Activated B cell treated with CpG ODN at 0.5 μM for 24 hours (primary cell): ENCODE results near the gene CALML5. TPM values are rescaled to one million over a fixed set of nuclear protein-coding genes. Genes with fewer than 3 reads are reported as not detected.
A peak's percentile ranks its signal among the peaks of the same experiment; 100 is the strongest.

Source experiments
- ATAC-seq: fragments of 200-7000 bp; cut with Tn5 transposase; one replicate; pipeline ENCODE4 v1.10.0; 2021; ENCODE audit warnings: low read depth, mild to moderate bottlenecking, moderate library complexity
- CTCF ChIA-PET: fragments of 350-600 bp; sonication (Branson Sonifier 250); formaldehyde crosslinking; loops from one replicate; lab custom pipeline; 2021; ENCODE audit warnings: antibody characterized with exemption; lab: Charles Lee
- POLR2A ChIA-PET: fragments of 350-600 bp; sonication (Branson Sonifier 250); formaldehyde crosslinking; loops from one replicate; lab custom pipeline; 2021; ENCODE audit warnings: antibody characterized with exemption; lab: Charles Lee
- DNase-seq: peaks from one replicate; pipeline ENCODE4 v3.0.0; 2022
- H3K27ac Mint-ChIP-seq: one replicate; pipeline ENCODE4 v1.8.0; 2020; ENCODE audit warnings: mixed read lengths
- H3K27me3 Mint-ChIP-seq: one replicate; pipeline ENCODE4 v1.8.0; 2021; ENCODE audit warnings: mixed read lengths
- H3K36me3 Mint-ChIP-seq: one replicate; pipeline ENCODE4 v1.8.0; 2021; ENCODE audit warnings: low read depth, mixed read lengths
- H3K4me1 Mint-ChIP-seq: one replicate; pipeline ENCODE4 v1.8.0; 2021; ENCODE audit warnings: mixed read lengths
- H3K4me3 Mint-ChIP-seq: one replicate; pipeline ENCODE4 v1.8.0; 2020; ENCODE audit warnings: mild to moderate bottlenecking, mixed read lengths
- H3K9me3 Mint-ChIP-seq: one replicate; pipeline ENCODE4 v1.8.0; 2020; ENCODE audit warnings: mixed read lengths
- CTCF ChIP-seq: fragments of 200-600 bp; IDR thresholded peaks from one replicate; pipeline ENCODE4 v1.8.0; 2022; ENCODE audit warnings: antibody characterized with exemption, mild to moderate bottlenecking
- intact Hi-C: fragments of 100-400 bp; cut with micrococcal nuclease; formaldehyde crosslinking; loops from one replicate; pipeline ENCODE4 v1.15.1; 2024
- total RNA-seq: library from RNA; stranded (reverse); gene quantifications from 2 replicates; pipeline ENCODE4 v1.2.3, GENCODE V29; 2022

Gene CALML5
- total RNA-seq, 1 donor from 2014 or later = not detected

GRCh38 chr10:5522913-5523560, 23.7 kb upstream of the CALML5 start:
- H3K4me3 Mint-ChIP-seq = no peak overlapping the region
- no peak for TF ChIP-seq CTCF
- H3K36me3 Mint-ChIP-seq = no peaks in the 10 kb centered on the region
- no peaks in the 10 kb centered on the region for H3K4me1 Mint-ChIP-seq
- H3K9me3 Mint-ChIP-seq = no peaks in the 10 kb centered on the region
- H3K27ac Mint-ChIP-seq = no peak overlapping the region
- intact Hi-C loops = no loop called here
- peaks cover 10% of the 10 kb centered on the region for H3K27me3 Mint-ChIP-seq
- ChIA-PET CTCF (interaction anchor here (1.2 kb wide), 1 partner anchor 100 kb away, joined by 3 read pairs; no protein-coding TSS in a partner anchor), POLR2A (no interaction called here)
- DNase-seq = peak; percentile 1
- ATAC-seq = no peak

DNA sequence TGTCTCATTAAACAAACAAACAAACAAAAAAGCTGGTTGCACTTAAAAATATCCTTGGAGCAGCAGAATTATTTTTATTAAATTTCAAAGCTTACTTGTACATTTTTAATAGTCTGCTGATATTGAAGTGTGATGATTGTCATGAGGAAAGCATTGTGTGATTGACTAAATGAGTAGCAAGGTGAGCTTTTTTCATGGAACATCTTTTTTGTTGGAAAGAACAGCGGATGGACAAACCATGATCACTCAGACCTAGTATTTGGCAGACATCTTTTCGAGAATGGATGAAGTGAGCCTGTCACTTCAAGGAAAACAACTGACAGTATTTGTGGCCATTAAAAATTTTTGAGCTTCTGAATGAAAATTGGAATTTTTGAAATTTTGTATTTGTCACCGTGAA, 19.7 kb upstream of the CALML5 start:
- no peak for TF ChIP-seq CTCF
- no peaks in the 10 kb centered on the region for H3K4me1 Mint-ChIP-seq
- ChIA-PET POLR2A (no interaction called here), CTCF (no interaction called here)
- peaks cover 5% of the 10 kb centered on the region for H3K27me3 Mint-ChIP-seq
- no peak for ATAC-seq
- H3K36me3 Mint-ChIP-seq = no peaks in the 10 kb centered on the region
- intact Hi-C loops = no loop called here
- no peaks in the 10 kb centered on the region for H3K9me3 Mint-ChIP-seq
- H3K4me3 Mint-ChIP-seq = no peak overlapping the region
- H3K27ac Mint-ChIP-seq = no peak overlapping the region
- DNase-seq = no peak

GRCh38 chr10:5518143-5518542, 18.8 kb upstream of the CALML5 start:
- Mint-ChIP-seq H3K4me3 (no peak overlapping the region), H3K27ac (no peak overlapping the region), H3K9me3 (no peaks in the 10 kb centered on the region), H3K4me1 (no peaks in the 10 kb centered on the region), H3K36me3 (no peaks in the 10 kb centered on the region), H3K27me3 (no peaks in the 10 kb centered on the region)
- CTCF ChIA-PET = no interaction called here
- ATAC-seq = no peak
- POLR2A ChIA-PET = no interaction called here
- no peak for DNase-seq
- intact Hi-C loops = no loop called here
- no peak for TF ChIP-seq CTCF

- TF ChIP-seq CTCF = no peak
- no peak overlapping the region for H3K4me3 Mint-ChIP-seq
- ATAC-seq (no peak), DNase-seq (no peak)
- CTCF ChIA-PET = no interaction called here
- POLR2A ChIA-PET = interaction anchor here (0.5 kb wide), 1 partner anchor 8 kb away, joined by 3 read pairs; no protein-coding TSS in a partner anchor
- peaks cover under 1% of the 10 kb centered on the region for H3K27me3 Mint-ChIP-seq
- intact Hi-C loops = no loop called here
- no peaks in the 10 kb centered on the region for H3K36me3 Mint-ChIP-seq
- no peaks in the 10 kb centered on the region for H3K9me3 Mint-ChIP-seq
- H3K4me1 Mint-ChIP-seq = no peaks in the 10 kb centered on the region
- no peak overlapping the region for H3K27ac Mint-ChIP-seq
Measured at GRCh38 chr10:5517546-5517945, 18.2 kb upstream of the CALML5 start.

DNA sequence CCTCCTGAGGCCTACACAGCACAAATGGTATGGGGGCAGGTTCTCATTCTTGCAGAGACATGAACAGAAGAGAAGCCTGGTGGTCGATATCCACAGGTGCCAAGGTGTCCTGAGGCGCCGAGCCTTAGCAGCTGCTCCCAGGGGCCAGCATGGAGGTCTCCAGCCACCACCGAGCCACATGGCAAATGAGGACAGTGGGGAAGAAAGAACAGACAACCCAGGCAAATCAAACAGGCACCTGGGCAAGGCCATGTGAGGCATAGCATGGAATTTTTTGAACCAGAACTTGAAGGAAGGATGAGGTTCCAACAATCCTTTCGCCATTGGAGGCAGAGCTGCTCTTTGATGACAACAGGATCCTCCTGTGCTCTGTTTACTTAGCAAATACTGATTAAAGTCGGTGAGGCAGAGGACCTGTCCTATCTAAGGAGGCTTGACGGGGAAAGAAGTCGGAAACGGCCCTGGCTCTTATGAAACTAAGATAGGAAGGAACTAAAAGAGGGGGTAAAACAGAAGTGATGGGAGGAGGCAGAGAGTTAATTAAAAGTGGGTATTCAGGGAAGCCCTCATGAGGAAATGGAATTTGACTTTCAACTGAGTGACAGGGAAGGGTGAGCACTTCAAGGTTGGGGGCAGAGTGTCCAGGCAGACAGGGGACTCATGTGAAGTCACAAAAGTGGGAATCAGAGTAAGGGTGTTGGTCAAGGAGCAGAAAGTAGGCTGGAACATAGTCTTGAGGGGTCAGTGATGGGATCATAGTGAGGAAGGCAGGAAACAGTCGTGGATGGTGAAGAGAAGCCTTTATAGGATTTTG, 16.8 kb upstream of the CALML5 start:
- intact Hi-C loops = no loop called here
- DNase-seq (no peak), ATAC-seq (no peak)
- ChIA-PET POLR2A (no interaction called here), CTCF (no interaction called here)
- Mint-ChIP-seq H3K36me3 (no peaks in the 10 kb centered on the region), H3K27me3 (peaks cover 6% of the 10 kb centered on the region), H3K4me1 (no peaks in the 10 kb centered on the region), H3K4me3 (no peak overlapping the region), H3K27ac (no peak overlapping the region), H3K9me3 (no peaks in the 10 kb centered on the region)
- no peak for TF ChIP-seq CTCF
